ENCODE results near the gene TPX2. TPM values are rescaled to one million over a fixed set of nuclear protein-coding genes. Genes with fewer than 3 reads are reported as not detected.

TPX2 gene
- total and polyA plus RNA-seq, 2 donors (not counting 3 experiments of a cell fraction or from before 2014, with no cell fraction given), result 24.8 to 114 TPM

DNA sequence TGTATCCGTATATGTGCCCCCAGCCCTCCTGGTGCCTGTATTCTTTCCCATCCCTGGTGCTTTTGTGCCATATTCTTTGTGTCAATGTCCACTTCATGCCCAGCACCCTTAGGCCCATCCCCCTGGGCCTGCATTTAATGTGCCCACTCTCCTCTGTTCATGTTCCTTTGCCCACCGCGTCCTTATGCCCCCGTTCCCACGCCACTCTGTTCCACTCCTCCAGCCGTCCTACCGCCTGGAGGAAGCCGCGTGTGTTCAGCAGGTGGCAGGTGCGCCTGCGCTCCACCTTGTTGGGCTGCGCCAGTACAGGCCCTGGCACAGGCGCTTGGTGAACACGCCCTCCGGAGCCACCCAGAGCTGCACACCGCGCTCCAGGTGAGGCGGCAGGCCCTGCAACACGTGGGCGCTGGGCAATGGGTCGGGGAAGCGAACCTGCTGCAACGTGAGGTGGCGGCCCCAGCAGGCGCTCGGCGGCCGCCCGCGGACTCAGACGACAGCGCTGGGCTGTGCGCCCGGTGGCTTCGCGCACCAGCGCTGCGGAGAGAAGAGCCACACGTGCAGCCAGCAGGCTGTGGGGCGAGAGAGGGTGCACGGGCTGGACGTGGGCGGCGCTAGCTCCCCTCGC lies 110.3 kb downstream of the TPX2 start:
- no peak for TF ChIP-seq FOS (IDR thresholded peaks at IDR 0.05; ENCODE audit: borderline replicate concordance, insufficient read depth, low read length)
- TF ChIP-seq, protein P1, sequence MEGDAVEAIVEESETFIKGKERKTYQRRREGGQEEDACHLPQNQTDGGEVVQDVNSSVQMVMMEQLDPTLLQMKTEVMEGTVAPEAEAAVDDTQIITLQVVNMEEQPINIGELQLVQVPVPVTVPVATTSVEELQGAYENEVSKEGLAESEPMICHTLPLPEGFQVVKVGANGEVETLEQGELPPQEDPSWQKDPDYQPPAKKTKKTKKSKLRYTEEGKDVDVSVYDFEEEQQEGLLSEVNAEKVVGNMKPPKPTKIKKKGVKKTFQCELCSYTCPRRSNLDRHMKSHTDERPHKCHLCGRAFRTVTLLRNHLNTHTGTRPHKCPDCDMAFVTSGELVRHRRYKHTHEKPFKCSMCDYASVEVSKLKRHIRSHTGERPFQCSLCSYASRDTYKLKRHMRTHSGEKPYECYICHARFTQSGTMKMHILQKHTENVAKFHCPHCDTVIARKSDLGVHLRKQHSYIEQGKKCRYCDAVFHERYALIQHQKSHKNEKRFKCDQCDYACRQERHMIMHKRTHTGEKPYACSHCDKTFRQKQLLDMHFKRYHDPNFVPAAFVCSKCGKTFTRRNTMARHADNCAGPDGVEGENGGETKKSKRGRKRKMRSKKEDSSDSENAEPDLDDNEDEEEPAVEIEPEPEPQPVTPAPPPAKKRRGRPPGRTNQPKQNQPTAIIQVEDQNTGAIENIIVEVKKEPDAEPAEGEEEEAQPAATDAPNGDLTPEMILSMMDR (IDR thresholded peaks at IDR 0.05; ENCODE audit: extremely low read depth in 1 of 2, insufficient read depth in 1 of 2, low read depth in 1 of 2, low read length in 2 of 2), result no peak
- TF ChIP-seq MYC (IDR thresholded peaks at IDR 0.05; ENCODE audit: low read depth, low read length), result no peak
- TF ChIP-seq, protein P2, sequence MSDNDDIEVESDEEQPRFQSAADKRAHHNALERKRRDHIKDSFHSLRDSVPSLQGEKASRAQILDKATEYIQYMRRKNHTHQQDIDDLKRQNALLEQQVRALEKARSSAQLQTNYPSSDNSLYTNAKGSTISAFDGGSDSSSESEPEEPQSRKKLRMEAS (IDR thresholded peaks at IDR 0.05; ENCODE audit: insufficient read depth, insufficient read length), result no peak
- TF ChIP-seq GATA2 (IDR thresholded peaks at IDR 0.05; ENCODE audit: insufficient read depth, insufficient read length, low read depth, low read length), result no peak
- no peak for TF ChIP-seq EZH2 (IDR thresholded peaks at IDR 0.05; ENCODE audit: borderline replicate concordance, low read depth, low read length, severe bottlenecking)
- TF ChIP-seq JUN (IDR thresholded peaks at IDR 0.05; ENCODE audit: borderline replicate concordance, insufficient read depth, insufficient read length, low read depth), result no peak
- TF ChIP-seq POLR2A (IDR thresholded peaks at IDR 0.05; ENCODE audit: low read depth, low read length), result no peak
- no peak for TF ChIP-seq POLR2AphosphoS5 (IDR thresholded peaks at IDR 0.05; ENCODE audit: insufficient read depth, low read depth, low read length)
- no peak overlapping the region for H3K4me3 ChIP-seq (replicated peaks in 1 of 3; ENCODE audit: insufficient read depth in 1 of 3, low read depth in 1 of 3, low read length in 3 of 3)
- no peak overlapping the region for H3K27ac ChIP-seq (ENCODE audit: insufficient read depth, low read depth, low read length)
- no peak overlapping the region for H3K9ac ChIP-seq (replicated peaks; ENCODE audit: extremely low read depth, insufficient read depth, low read length)
- FAIRE-seq, result no peak
- no peak for DNase-seq (ENCODE audit: low read depth, low spot score)
- no peaks in the 10 kb centered on the region for H3K4me1 ChIP-seq (ENCODE audit: control insufficient read depth, extremely low read depth, insufficient read depth, low read length)
- H3K4me2 ChIP-seq (ENCODE audit: insufficient read depth, low read length), result no peak overlapping the region
- H3K9me3 ChIP-seq (replicated peaks; ENCODE audit: control insufficient read depth, insufficient read depth, low read length), result no peaks in the 10 kb centered on the region
- peaks cover 17 to 19% of the 10 kb centered on the region in 2 experiments for H3K27me3 ChIP-seq (ENCODE audit: control insufficient read depth in 2 of 2, insufficient read depth in 2 of 2, low read length in 2 of 2)
- dilution Hi-C loops (cut with MboI; ENCODE audit: extremely low pct_ligation_motif_present, low sequenced_read_pairs) (no loop called here), intact Hi-C loops (cut with micrococcal nuclease) (no loop called here)
- H3K79me2 ChIP-seq (ENCODE audit: control insufficient read depth, insufficient read depth, low read length), result no peaks in the 10 kb centered on the region
- no peaks in the 10 kb centered on the region for H3K36me3 ChIP-seq (ENCODE audit: control insufficient read depth in 2 of 2, extremely low read depth in 1 of 2, insufficient read depth in 2 of 2, low read length in 2 of 2)
- POLR2A ChIA-PET, result no interaction called here
- H3K9me1 ChIP-seq (replicated peaks; ENCODE audit: control insufficient read depth, extremely low read depth, insufficient read depth, low read length), result no peaks in the 10 kb centered on the region
- CTCF ChIA-PET, result interaction anchor here (2.6 to 18.2 kb wide), 3 partner anchors 22 to 242 kb away, joined by 17 to 619 read pairs (median 64); partner anchors contain the start of genes MYLK2 and PDRG1
- no peak overlapping the region for H2AFZ ChIP-seq (ENCODE audit: low read depth, low read length)
- BruUV-seq (replicated peaks), result no TSS peak
- H4K20me1 ChIP-seq (replicated peaks; ENCODE audit: control insufficient read depth, extremely low read depth, insufficient read depth, low read length), result no peaks in the 10 kb centered on the region

Small RNA genes within 50 kb of the gene (small RNA-seq; reads per million reads assigned to genes)
- gene AL160175.1 (ENCODE audit: insufficient read depth, insufficient read length, low read depth, low replicate concordance), result not detected

Other genes starting within 250 kb of the TPX2 start
- gene HM13, start 224.8 kb upstream of the TPX2 start, total RNA-seq, result 188 and 211 TPM in 2 replicates
- gene HM13, start 224.8 kb upstream of the TPX2 start, polyA plus RNA-seq, result 218 and 265 TPM in 2 replicates
- gene ID1, start 134.0 kb upstream of the TPX2 start, total RNA-seq, result 64.4 and 78.9 TPM in 2 replicates
- 152 and 182 TPM in 2 replicates for gene ID1, start 134.0 kb upstream of the TPX2 start, polyA plus RNA-seq
- gene COX4I2, start 101.4 kb upstream of the TPX2 start, total RNA-seq, result not detected in 2 replicates
- gene COX4I2, start 101.4 kb upstream of the TPX2 start, polyA plus RNA-seq, result not detected in 2 replicates
- 101 and 105 TPM in 2 replicates for gene BCL2L1, start 16.4 kb upstream of the TPX2 start, total RNA-seq
- 78.0 and 81.3 TPM in 2 replicates for gene BCL2L1, start 16.4 kb upstream of the TPX2 start, polyA plus RNA-seq
- gene MYLK2, start 80.1 kb downstream of the TPX2 start, total RNA-seq, result 2.7 and 3.2 TPM in 2 replicates
- 2.6 and 3.7 TPM in 2 replicates for gene MYLK2, start 80.1 kb downstream of the TPX2 start, polyA plus RNA-seq
- gene FOXS1, start 106.3 kb downstream of the TPX2 start, total RNA-seq, result not detected in 2 replicates
- gene FOXS1, start 106.3 kb downstream of the TPX2 start, polyA plus RNA-seq, result 0.81 and 0.84 TPM in 2 replicates
- 0.62 TPM in 1 of 2 replicates, not detected in the other for gene DUSP15, start 131.2 kb downstream of the TPX2 start, total RNA-seq
- 0.33 and 0.75 TPM in 2 replicates for gene DUSP15, start 131.2 kb downstream of the TPX2 start, polyA plus RNA-seq
- gene TTLL9, start 131.3 kb downstream of the TPX2 start, total RNA-seq, result not detected in 2 replicates
- 0.03 TPM in 1 of 2 replicates, not detected in the other for gene TTLL9, start 131.3 kb downstream of the TPX2 start, polyA plus RNA-seq
- 12.6 and 14.6 TPM in 2 replicates for gene PDRG1, start 212.8 kb downstream of the TPX2 start, total RNA-seq
- 13.1 and 17.0 TPM in 2 replicates for gene PDRG1, start 212.8 kb downstream of the TPX2 start, polyA plus RNA-seq
- gene XKR7, start 228.9 kb downstream of the TPX2 start, total RNA-seq, result 0.04 TPM in 1 of 2 replicates, not detected in the other
- not detected in 2 replicates for gene XKR7, start 228.9 kb downstream of the TPX2 start, polyA plus RNA-seq

Data from endothelial cell of umbilical vein (primary cell).